ENCODE data around the gene KPNA1. TPM values are rescaled to one million over a fixed set of nuclear protein-coding genes. Genes with fewer than 3 reads are reported as not detected.

The KPNA1 gene
- total RNA-seq, 6 experiments from 2014 or later = 93.5 to 105 (median 98.1) TPM

GRCh38 chr3:122553171-122553570 lies 38.4 kb upstream of the KPNA1 start:
- TF ChIP-seq, protein P1, sequence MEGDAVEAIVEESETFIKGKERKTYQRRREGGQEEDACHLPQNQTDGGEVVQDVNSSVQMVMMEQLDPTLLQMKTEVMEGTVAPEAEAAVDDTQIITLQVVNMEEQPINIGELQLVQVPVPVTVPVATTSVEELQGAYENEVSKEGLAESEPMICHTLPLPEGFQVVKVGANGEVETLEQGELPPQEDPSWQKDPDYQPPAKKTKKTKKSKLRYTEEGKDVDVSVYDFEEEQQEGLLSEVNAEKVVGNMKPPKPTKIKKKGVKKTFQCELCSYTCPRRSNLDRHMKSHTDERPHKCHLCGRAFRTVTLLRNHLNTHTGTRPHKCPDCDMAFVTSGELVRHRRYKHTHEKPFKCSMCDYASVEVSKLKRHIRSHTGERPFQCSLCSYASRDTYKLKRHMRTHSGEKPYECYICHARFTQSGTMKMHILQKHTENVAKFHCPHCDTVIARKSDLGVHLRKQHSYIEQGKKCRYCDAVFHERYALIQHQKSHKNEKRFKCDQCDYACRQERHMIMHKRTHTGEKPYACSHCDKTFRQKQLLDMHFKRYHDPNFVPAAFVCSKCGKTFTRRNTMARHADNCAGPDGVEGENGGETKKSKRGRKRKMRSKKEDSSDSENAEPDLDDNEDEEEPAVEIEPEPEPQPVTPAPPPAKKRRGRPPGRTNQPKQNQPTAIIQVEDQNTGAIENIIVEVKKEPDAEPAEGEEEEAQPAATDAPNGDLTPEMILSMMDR (IDR thresholded peaks at IDR 0.05) = no peak
- H3K27me3 Mint-ChIP-seq (ENCODE audit: insufficient read depth) = no peaks in the 10 kb centered on the region
- DNase-seq = no peak
- peaks cover 10% of the 10 kb centered on the region for H3K4me1 Mint-ChIP-seq (ENCODE audit: low read depth)
- H3K27ac Mint-ChIP-seq = no peak overlapping the region
- no peak overlapping the region for H3K4me3 Mint-ChIP-seq
- H3K9me3 Mint-ChIP-seq = no peaks in the 10 kb centered on the region
- peaks cover 5% of the 10 kb centered on the region; the same call in 1 of the 2 replicates for H3K36me3 Mint-ChIP-seq (ENCODE audit: low read depth)

GRCh38 chr3:122548619-122549018 lies 33.9 kb upstream of the KPNA1 start:
- DNase-seq = no peak
- TF ChIP-seq, protein P1 (IDR thresholded peaks at IDR 0.05) = no peak
- H3K4me3 Mint-ChIP-seq = no peak overlapping the region
- no peaks in the 10 kb centered on the region for H3K27me3 Mint-ChIP-seq (ENCODE audit: insufficient read depth)
- no peaks in the 10 kb centered on the region for H3K4me1 Mint-ChIP-seq (ENCODE audit: low read depth)
- H3K36me3 Mint-ChIP-seq (ENCODE audit: low read depth) = peaks cover 15% of the 10 kb centered on the region; the same call in 1 of the 2 replicates
- H3K27ac Mint-ChIP-seq = no peak overlapping the region
- H3K9me3 Mint-ChIP-seq = no peaks in the 10 kb centered on the region

DNA sequence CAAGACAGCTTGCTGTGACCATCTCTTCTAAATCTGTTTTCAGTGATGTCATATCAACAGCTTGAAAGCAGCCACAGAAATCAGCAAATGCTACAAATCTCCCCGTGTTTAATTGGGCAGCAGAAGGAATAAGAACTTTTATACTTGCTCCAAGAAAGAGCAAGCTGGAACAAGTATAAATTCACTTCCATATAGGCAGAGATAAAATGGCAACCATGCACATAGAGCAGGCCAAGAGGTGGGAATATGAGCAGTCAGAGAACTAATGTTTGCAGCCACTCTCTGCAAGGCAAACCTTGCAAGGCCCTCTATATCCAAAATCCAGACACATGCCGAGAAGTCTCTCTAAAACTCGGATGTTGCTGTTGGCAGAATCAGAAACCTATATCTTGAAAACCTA lies 33.3 kb upstream of the KPNA1 start:
- TF ChIP-seq, protein P1 (IDR thresholded peaks at IDR 0.05) = no peak
- H3K27me3 Mint-ChIP-seq (ENCODE audit: insufficient read depth) = no peaks in the 10 kb centered on the region
- no peaks in the 10 kb centered on the region for H3K9me3 Mint-ChIP-seq
- H3K4me1 Mint-ChIP-seq (ENCODE audit: low read depth) = no peaks in the 10 kb centered on the region
- no peak overlapping the region for H3K4me3 Mint-ChIP-seq
- no peak overlapping the region for H3K27ac Mint-ChIP-seq
- peaks cover 15% of the 10 kb centered on the region; the same call in 1 of the 2 replicates for H3K36me3 Mint-ChIP-seq (ENCODE audit: low read depth)
- no peak for DNase-seq

GRCh38 chr3:122546151-122546550 lies 31.4 kb upstream of the KPNA1 start:
- Mint-ChIP-seq H3K27ac (no peak overlapping the region), H3K36me3 (ENCODE audit: low read depth) (peaks cover 15% of the 10 kb centered on the region; the same call in 1 of the 2 replicates), H3K4me1 (ENCODE audit: low read depth) (no peaks in the 10 kb centered on the region), H3K4me3 (no peak overlapping the region), H3K27me3 (ENCODE audit: insufficient read depth) (no peaks in the 10 kb centered on the region), H3K9me3 (no peaks in the 10 kb centered on the region)
- DNase-seq = no peak
- TF ChIP-seq, protein P1 (IDR thresholded peaks at IDR 0.05) = no peak

GRCh38 chr3:122538956-122539490 lies 24.3 kb upstream of the KPNA1 start:
- Mint-ChIP-seq H3K27me3 (ENCODE audit: insufficient read depth) (no peaks in the 10 kb centered on the region; the same call in 1 of the 2 replicates), H3K4me3 (no peak overlapping the region), H3K9me3 (no peaks in the 10 kb centered on the region), H3K36me3 (ENCODE audit: low read depth) (peaks cover 8% of the 10 kb centered on the region), H3K4me1 (ENCODE audit: low read depth) (peaks cover 10% of the 10 kb centered on the region), H3K27ac (no peak overlapping the region)
- TF ChIP-seq, protein P1 (IDR thresholded peaks at IDR 0.05) = no peak
- no peak for DNase-seq
